Activated T-cell treated with anti-CD3 and anti-CD28 coated beads, Interleukin-2, amount 50 U/mL, for 1 hour (primary cell): ENCODE results near the gene FBXL14.

ENCODE experiments used
- DNase-seq: peaks from one replicate; pipeline ENCODE4 v3.0.0-alpha.2; 2020

The FBXL14 gene, protein sequence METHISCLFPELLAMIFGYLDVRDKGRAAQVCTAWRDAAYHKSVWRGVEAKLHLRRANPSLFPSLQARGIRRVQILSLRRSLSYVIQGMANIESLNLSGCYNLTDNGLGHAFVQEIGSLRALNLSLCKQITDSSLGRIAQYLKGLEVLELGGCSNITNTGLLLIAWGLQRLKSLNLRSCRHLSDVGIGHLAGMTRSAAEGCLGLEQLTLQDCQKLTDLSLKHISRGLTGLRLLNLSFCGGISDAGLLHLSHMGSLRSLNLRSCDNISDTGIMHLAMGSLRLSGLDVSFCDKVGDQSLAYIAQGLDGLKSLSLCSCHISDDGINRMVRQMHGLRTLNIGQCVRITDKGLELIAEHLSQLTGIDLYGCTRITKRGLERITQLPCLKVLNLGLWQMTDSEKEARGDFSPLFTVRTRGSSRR

DNA sequence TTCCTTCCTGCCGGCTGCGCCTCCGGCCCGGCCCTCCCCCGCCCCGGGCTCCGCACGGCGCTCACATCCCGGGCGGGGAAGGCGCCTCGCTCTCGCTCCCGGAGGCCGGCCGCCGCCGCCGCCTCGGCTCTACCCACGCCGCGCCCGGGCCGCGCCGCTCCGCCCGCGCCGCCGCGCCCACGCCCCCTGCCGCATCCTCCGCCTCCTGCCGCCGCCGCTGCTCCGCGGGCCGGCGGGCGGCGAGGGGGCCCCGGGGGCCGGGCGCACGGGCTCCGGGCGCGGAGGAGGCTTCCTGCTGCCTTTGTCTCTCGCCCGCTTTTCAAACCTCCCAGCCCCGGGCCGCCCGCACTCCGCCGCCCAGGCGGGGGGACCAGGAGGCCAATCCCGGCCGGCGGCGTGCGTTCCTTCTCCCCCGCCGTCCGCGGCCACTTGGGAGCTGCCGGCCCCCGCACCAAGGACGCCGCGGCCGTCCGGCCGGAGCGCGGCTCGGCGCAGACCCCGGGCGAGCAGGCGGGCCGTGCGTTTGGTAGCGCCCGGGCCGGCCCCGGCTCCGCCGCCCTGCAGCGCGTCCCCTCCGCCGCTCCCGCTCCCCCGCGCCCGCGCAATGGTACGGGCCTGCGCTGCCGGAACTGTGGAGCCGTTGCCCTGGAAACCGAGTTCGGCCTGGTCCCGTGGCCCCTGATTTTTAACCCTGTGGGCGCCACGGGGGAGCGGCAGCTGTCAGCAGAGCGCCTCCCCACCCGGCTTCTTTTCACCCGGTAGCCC, at the start of gene FBXL14:
TSS of gene FBXL14 (minus strand) at position 321 of the 765 bp plus-strand sequence. CDS start 515 bp downstream, outside the sequence.
- DNase-seq: peak; percentile 91

DNA sequence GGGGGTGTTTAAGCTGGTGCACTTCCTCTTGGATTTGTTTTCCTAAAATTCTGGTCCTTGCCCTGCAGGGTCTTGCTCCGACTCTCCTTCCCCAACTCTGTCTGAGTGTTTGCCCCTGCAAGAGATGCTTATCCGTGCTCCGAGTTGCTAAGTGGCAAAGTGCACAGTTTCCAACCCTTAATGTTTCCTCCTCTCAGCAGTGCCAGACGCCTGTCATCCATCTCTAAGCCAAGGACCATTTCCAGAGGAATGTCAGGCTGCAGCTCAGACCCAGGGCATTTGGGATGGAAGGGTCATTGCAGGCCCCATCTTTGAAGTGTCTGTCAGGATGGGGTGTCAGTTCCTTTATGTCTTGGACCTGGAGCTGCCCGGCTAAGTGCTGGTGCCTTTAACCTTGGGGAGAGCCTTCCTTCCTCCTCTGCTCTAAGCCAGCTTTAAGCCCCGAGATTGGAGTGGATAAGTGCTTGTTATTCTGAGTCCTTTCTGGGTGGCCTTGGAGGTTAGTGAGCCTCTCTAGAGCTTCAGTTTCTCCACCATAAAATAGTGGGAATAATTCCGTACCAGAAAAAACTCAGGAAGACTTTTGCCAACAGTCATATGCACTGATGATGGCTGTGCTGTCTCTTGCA, 49.6 kb upstream of the FBXL14 start:
- no peak for DNase-seq

DNA sequence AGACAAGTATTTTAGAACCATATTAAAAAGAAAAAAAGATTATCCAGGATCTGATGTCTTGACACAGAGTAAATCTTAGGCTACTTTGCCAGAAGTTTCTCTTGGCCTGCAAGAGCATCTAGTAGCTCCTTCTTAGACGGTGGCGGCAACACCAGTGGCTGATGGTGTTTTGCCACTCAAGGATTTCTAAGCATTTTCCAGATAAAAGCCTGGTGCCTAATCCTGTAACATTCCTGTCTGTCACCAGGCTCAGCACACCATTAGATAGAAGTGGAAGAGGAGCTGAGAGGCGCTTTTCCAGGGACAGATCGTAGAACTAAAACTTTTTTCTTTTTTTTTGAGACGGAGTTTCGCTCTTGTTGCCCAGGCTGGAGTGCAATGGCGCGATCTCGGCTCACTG, 48.7 kb upstream of the FBXL14 start:
- no peak for DNase-seq

DNA sequence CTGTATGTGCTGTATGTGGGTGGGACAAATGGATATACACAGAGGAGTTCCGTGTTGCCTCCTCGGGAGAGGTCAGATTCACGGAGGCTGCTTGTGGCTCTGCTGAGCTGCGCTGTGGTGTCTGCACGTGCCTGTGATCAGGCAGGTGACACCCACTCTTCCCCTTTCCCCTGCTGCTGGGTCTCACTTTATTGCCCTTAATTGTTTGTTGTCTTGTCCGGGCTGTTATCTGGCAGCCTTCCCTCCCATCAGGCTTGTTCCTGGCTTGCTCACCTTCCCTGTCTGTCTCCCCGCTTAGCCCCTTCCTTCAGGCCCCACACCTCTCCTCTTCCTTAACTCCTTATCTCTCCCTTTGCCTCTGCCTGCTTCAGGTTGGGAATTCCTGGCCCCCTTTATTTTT, 48.1 kb upstream of the FBXL14 start:
- no peak for DNase-seq

DNA sequence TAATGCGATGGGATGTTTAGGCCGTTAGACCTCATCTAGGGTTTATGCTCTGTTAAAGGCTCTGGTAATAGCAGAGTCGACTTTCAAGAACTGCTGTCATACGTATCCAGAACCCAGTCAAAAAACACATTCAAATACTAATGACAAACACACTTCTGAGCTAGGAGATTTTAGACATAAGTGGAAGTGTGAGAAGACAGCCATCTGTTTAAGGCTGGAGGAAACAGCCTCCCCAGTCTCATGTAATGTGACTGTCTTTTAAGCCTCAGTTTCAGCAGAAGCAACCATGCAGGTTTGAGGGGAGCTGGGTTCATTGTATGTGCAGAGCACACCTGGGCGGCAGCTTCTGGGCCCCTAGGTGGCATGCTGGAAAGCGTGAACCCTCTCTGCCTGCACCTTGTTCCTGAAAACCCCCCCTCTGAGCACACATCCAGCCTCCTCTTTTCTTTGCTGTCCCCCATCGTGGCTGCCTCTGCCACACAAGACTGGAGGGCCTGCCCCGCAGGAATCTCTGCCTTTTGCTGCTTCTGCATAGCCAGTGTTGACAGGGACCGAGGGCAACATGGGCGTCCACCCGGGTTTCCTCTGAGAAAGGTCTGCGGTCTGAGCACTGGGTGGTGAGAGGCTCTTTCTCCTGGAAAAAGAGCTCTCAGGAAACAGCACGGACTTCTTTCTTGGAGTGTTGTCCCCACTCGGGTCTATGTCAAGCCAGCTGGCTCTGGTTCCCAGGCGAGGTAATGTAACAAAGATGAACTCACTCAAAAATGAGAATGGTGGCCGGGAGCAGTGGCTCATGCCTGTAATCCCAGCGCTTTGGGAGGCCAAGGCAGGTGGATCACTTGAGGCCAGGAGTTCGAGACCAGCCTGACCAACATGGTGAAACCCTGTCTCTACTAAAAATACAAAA, 46.2 kb upstream of the FBXL14 start:
- no peak for DNase-seq

DNA sequence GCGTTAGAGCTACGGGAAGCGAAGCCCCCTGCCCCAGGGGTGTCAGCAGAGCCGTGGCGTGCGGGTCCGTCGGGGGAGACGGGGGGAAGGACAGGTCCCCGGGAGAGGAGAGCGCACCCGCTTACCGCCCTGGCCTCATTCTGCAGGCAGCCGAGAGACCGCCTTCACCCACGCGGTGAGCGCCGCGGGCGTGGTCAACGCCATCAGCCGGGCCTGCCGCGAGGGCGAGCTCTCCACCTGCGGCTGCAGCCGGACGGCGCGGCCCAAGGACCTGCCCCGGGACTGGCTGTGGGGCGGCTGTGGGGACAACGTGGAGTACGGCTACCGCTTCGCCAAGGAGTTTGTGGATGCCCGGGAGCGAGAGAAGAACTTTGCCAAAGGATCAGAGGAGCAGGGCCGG, 45.2 kb upstream of the FBXL14 start:
- DNase-seq: no peak

DNA sequence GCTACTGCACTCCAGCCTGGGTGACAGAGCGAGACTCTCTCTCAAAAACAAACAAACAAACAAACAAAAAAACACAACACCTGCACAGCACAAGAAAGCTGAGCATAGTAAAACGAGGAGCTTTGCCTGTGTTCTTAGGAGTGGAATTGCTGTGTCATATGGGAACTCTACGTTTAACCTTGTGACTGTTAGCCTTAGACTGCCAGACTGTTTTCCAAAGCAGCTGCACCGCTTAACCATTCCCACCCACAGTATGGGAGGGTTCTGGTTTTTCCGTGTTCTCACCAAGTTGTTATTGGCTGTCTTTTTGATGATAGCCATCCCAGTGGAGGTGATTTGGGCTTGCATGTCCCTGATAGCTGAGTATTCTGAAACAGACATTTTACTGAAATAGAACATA, 43.8 kb upstream of the FBXL14 start:
- DNase-seq: no peak

DNA sequence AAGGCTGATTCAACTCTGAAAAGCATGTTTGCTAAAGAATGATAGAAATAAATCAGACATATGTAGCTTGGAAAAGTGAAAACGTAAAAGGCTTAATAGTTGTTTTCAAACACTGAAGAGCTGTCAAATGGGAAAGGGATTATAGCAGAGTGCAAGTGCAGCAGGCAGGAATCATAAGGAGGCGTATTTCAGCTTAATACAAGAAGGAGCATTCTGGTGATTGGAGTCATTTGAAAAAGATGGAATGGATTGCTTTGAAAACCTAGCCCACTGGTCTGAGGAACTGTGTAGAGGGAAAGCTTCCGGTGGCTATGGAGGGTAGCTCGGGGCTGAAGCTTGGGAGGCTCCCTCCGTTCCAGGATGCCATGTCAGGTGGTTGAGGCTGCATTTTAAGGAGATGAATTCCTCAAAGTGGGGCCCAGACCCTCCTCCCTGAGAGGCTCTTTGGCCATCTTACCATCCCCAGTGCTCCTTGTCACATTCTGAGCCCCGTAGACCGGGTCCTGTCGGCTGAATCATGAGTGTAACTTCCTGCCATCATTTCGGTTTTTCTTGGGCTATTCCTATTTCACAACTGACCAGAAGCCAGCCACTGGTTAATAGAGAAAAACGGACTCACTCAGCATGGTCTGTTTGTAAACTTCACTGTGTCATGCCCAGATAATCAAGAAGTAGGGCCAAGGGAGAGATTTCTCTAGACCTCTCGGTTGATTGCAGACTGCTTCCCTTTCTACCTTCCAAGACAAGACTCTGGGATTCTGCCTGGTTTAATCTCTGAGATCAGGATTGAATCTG, 41.1 kb upstream of the FBXL14 start:
- DNase-seq: no peak

DNA sequence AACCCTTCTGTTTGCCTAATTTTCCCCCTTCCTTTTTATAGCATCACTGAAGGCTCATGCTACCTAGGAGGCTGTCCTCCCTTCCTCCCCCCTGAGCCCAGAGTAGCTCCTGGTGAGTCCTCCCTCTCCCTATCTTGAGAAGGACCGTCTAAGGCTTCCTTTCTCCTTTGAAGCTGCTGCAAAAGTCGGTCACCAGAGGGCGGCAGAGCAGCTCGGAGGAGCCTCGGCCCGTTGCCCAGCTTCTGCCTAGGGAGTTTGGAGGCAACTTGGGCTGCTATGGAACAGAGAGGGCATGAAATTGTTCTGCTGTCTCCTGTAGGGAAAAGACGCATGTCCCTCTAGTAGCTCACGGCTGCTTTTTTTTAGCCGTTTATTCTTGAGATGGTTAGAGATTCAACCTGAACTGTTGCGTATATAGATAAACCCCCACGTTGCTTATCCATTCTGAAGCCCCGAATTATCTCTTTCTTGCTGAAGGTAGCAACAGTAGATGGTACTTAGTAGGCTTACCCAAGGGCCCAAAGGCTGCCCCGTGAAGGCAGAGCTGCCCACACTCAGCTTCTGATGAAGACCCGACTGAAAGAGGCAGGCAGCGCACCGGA, 40.3 kb upstream of the FBXL14 start:
- peak; percentile 67 for DNase-seq

DNA sequence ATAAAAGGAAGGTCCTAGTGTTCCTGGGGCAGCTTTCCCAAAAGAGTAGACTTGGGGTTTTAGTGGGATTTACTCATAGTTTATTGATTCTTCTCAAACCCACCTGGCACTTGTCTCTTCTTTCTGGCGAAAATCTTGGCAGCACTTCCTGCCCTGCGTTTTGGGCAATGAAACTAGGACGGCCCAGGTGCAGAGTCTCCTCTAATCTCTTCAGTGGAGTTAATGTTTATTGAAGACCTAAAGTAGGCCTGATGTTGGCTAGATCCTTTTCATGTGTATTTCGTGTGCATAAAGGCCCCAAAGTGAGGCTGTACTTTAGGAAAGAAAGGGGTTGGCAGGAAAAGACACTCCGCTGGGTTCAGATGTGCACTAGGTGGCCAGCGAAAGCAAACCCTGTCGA, 39.8 kb upstream of the FBXL14 start:
- no peak for DNase-seq

DNA sequence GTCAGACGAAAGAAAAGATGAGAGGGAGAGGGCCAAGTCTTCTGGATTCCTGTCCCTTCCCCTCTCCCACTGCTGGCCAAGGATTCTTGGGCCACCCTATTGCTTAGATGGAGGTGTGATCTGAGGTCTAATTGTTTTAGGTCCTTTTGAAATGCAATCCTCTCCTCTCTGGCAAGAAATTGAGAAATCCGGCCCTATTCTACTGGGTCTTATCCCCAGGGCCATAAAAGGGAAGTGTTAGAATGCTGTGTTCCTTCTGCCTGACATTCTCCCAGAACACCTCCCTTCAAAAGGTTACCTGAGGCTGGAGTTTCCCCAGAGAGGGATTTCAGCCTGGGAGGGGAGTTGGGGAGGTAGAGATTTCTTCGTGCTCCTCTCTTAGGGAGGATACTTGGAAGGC, 39.1 kb upstream of the FBXL14 start:
- DNase-seq: no peak

DNA sequence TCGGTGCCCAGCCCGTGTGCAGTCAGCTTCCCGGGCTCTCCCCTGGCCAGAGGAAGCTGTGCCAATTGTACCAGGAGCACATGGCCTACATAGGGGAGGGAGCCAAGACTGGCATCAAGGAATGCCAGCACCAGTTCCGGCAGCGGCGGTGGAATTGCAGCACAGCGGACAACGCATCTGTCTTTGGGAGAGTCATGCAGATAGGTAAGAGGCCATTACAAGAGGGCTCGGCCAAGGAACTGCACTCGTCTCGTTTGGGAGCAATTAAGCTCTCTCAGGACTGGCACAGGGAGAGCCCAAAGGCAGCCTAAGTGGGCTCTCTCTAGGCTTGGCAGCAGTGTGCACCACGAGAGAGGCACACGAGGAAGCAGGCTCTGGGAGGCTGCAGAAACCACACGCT, 38.3 kb upstream of the FBXL14 start:
- no peak for DNase-seq

DNA sequence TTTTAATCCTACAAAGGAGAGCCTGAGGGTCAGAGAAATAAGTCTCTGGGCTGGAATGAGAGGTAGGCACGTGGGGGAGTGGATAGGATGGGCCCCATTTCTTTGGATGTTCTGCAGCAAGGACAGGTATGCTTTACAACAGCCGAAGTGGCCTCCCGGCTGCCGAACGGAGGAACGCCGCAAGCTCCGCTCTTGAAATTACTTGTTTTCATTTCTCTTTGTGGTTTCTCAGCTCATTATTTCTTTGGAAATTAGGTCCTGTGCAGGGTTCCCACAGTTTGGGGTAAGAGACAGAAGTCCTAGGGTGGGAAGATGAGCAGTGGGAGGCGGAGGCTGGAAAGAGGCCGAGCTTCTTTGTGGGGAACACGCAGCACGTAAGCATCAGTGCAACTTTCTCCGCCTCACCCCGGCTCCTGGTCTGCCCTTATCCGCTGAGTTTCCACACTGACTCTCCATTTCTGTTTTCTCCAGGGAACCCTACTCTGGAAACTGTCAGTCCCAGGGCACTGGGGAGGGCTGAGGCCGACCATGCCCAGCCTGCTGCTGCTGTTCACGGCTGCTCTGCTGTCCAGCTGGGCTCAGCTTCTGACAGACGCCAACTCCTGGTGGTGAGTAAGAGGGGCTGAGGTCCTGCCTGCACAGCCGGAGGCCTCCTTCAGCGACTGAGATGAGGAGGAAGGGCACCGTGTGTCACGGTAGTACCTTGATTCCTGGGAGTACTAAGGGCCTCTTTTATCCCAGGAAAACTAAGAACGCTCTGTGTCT, 36.6 kb upstream of the FBXL14 start:
- DNase-seq: no peak

DNA sequence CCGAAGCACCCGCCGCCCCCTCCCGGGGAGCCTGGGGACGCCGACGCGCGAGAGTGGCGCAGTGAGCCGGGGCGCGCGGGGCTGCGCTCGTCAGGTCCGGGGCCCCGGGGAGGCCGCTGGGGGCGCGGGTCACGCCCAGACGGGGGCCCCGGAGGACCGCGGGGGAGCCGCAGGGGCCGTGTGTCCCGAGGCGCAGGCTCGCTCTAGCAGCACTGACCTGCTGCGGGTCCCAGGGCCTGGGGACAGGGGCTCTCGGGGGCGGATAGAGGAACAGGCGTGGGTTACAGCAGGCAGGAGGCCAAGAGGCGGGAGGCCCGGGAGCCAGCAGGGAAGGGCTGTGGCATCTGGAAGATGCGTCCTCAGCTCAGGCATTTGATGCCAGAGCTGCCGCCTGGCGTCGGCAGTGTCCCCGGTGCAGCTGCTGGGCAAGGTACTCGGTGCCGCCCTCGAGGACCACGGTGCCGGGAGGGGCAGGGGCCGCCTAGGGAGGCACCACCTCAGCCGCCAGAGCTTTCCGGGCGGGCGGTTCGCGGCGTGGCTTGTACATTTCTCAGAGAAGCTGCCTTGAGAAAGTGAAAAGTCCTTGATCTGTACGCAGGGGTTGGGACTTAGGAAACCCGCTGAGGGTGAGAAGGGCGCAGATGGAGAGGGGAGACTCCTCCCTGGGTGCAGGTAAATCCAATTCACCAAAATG, 35.9 kb upstream of the FBXL14 start:
- DNase-seq: peak; percentile 41

DNA sequence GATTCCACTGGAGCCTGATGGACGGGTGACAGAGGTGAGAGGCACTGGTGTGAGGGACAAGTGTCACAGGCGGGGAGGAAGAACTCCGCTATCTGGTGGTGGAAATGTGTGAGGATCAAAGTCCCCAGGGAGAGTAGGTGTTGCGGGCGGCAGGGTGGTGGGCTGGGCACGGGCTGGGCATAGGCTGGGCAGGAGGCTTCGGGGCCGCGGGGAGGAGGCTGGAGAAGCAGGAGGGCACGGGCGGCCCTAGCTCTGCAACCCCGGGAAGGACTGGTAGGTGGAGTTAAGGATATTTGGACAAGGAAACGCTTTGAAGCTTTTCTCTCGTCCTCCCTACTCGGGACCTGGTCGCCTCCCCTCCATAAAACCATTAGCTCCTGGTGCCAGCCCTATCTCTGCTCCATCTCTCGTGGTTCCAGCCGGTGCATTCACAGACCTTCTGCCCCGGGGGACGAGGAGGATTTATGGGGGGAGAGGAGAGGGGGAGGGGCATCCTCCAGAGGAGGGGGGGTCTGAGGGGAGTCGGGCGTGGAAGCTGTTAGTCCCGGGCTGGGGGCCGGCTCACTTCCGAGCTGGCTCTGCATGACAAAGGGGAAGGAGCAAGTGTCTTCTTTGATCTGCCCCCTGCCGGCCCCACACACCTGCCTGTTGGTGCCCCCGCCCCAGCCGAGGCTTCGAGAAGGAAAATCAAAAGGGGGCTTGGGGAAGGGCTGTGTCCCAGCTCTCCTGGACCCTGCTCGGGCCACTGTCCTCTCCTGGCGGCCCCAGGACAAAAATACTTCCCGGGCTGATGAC, 35.2 kb upstream of the FBXL14 start:
- DNase-seq: no peak

DNA sequence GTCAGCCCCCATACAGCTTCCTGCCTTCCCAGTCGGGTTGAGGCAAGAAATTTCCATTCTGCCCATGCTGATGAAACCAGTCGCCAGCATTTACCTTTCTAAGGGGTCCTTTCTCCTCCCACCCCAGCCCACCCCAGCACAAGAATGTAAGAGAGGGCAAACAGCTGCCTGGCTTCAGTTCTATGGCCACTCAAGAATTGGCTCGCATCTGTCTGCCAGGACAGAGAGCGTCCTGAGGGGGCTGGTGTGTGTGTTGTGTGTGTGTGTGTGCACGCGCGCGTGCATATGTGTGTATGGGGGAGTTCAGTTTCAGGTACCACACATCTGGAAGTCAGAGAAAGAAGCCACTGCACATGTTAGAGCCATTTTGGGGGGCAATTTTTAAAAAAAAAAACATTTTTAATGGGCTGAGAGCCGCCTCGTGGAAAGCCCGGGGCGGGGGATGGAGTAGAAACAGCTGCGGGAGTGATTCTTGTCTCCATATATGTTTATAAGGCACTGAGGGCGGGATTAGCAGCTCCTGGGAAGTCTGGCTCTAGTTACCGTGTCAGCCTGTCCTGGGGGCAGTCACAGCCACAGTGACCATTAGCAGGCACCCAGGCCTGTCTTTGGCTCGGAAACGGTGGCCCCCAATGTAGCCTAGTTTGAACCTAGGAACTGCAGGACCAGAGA, 34.4 kb upstream of the FBXL14 start, which contains the start of gene WNT5B:
TSS of gene WNT5B (plus strand) at position 566 of the 672 bp plus-strand sequence. CDS start 2,124 bp downstream, outside the sequence.
- no peak for DNase-seq

DNA sequence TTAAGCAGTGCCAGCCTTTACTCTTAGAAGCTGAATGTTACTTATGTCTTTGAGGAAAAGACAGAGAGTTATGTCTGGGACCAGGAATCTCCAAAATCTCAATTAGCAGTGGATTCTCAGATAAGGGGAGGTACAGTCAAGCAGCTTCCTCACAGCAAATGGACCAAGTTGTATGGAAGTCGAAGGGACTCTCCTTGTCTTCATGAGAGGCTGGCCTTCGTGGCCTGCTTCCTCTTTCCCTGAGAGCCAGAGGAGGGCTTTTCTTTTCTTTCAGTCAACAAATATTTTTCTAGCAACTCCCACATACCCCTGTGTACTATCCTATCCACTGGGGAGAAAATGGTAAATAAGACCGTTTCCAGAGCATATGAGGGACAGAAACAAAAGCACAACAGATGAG, 28.0 kb upstream of the FBXL14 start:
- no peak for DNase-seq

DNA sequence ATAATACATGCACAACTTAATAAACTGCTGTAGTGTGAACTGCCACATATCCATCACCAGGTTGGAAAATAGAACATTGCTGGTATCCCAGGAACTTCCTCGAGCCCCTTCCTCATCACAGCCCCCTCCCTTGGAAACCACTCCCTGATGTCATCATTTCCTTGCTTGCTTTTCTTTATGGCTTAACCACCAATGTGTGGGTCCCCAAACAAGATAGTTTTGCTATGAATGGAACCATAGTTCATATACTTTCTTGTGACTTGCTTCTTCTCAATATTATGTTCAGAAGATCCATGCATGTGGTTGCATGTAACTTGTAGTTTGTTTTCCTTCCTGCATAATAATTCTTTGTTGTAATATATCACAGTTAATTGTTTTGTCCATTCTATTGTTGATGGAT, 25.7 kb upstream of the FBXL14 start:
- no peak for DNase-seq
